Measurements from ENCODE around the gene EIF4E1B. TPM values are rescaled to one million over a fixed set of nuclear protein-coding genes. Genes with fewer than 3 reads are reported as not detected.

The EIF4E1B gene
- total RNA-seq, 1 experiment from 2014 or later = not detected

- Histone ChIP-seq H3K36me3 (ENCODE audit: insufficient read depth, low read length, poor library complexity, severe bottlenecking) (no peaks in the 10 kb centered on the region), H3K9me3 (ENCODE audit: low read depth, low read length, poor library complexity, severe bottlenecking) (no peaks in the 10 kb centered on the region), H3K27ac (ENCODE audit: low read depth, low read length, poor library complexity, severe bottlenecking) (no peak overlapping the region), H3K27me3 (replicated peaks; ENCODE audit: insufficient read depth, low read depth, low read length, poor library complexity) (no peaks in the 10 kb centered on the region), H3K4me3 (ENCODE audit: low read depth, low read length, poor library complexity, severe bottlenecking) (no peak overlapping the region), H3K4me1 (ENCODE audit: insufficient read depth, low read length, poor library complexity, severe bottlenecking) (no peaks in the 10 kb centered on the region)
- DNase-seq (ENCODE audit: low spot score) = no peak
- POLR2A ChIA-PET (ENCODE audit: low non-redundant PET) = no interaction called here
- BruUV-seq (replicated peaks) = no TSS peak
- CTCF ChIA-PET = no interaction called here
- intact Hi-C loops (cut with micrococcal nuclease; ENCODE audit: unreplicated experiment) = no loop called here
- TF ChIP-seq, protein P1, sequence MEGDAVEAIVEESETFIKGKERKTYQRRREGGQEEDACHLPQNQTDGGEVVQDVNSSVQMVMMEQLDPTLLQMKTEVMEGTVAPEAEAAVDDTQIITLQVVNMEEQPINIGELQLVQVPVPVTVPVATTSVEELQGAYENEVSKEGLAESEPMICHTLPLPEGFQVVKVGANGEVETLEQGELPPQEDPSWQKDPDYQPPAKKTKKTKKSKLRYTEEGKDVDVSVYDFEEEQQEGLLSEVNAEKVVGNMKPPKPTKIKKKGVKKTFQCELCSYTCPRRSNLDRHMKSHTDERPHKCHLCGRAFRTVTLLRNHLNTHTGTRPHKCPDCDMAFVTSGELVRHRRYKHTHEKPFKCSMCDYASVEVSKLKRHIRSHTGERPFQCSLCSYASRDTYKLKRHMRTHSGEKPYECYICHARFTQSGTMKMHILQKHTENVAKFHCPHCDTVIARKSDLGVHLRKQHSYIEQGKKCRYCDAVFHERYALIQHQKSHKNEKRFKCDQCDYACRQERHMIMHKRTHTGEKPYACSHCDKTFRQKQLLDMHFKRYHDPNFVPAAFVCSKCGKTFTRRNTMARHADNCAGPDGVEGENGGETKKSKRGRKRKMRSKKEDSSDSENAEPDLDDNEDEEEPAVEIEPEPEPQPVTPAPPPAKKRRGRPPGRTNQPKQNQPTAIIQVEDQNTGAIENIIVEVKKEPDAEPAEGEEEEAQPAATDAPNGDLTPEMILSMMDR (conservative IDR thresholded peaks at IDR 0.05; ENCODE audit: low read depth, low read length) = no peak
- no peak for TF ChIP-seq EZH2 (IDR thresholded peaks at IDR 0.05; ENCODE audit: borderline replicate concordance, low read depth, low read length, poor library complexity, severe bottlenecking)
Measured at GRCh38 chr5:176690911-176691310, 60.4 kb downstream of the EIF4E1B start.

DNA sequence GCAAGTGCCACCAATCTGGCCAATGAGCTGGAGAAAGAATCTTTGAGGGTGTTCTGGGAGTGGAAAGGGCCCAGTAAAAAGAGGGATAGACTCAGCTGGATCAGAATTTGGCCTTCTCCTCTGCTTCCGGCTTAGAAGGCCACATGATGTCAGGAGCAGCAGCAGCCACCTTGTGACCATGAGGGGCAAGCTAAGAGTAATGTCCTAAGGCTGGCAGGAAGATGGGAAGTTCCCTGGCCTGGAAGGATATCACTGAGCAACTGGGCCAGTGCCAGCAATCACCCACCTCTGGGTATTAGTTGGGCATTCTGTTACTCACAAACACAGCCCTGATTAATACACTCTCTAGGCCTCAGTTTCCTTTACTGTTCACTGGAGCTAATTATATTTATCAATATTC lies 61.0 kb downstream of the EIF4E1B start:
- Histone ChIP-seq H3K4me3 (ENCODE audit: low read depth, low read length, poor library complexity, severe bottlenecking) (no peak overlapping the region), H3K9me3 (ENCODE audit: low read depth, low read length, poor library complexity, severe bottlenecking) (no peaks in the 10 kb centered on the region), H3K4me1 (ENCODE audit: insufficient read depth, low read length, poor library complexity, severe bottlenecking) (no peaks in the 10 kb centered on the region), H3K27ac (ENCODE audit: low read depth, low read length, poor library complexity, severe bottlenecking) (no peak overlapping the region), H3K27me3 (replicated peaks; ENCODE audit: insufficient read depth, low read depth, low read length, poor library complexity) (no peaks in the 10 kb centered on the region), H3K36me3 (ENCODE audit: insufficient read depth, low read length, poor library complexity, severe bottlenecking) (no peaks in the 10 kb centered on the region)
- BruUV-seq (replicated peaks) = no TSS peak
- TF ChIP-seq, protein P1 (conservative IDR thresholded peaks at IDR 0.05; ENCODE audit: low read depth, low read length) = no peak
- no peak for TF ChIP-seq EZH2 (IDR thresholded peaks at IDR 0.05; ENCODE audit: borderline replicate concordance, low read depth, low read length, poor library complexity, severe bottlenecking)
- no peak for DNase-seq (ENCODE audit: low spot score)
- POLR2A ChIA-PET (ENCODE audit: low non-redundant PET) = no interaction called here
- intact Hi-C loops (cut with micrococcal nuclease; ENCODE audit: unreplicated experiment) = no loop called here
- CTCF ChIA-PET = no interaction called here

DNA sequence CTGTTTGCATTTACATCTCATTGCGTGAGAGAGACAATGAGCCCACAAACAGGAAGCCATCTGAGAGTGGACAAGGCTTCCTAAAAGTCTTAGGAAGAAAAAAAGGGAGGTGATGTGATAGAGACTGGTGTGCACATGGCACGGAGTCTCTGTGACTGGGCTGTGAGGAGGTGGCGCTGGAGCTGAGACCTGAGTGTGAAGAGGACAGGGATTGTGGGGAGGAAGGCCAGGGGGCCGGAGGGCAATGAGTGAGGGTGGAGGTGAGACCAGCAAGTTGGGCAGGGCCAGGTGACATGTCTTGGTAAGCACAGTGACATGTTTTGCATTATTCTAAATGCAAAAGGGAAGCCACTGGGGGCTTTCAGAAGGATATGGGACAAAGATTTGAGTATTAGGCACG lies 61.9 kb downstream of the EIF4E1B start:
- Histone ChIP-seq H3K4me1 (ENCODE audit: insufficient read depth, low read length, poor library complexity, severe bottlenecking) (no peaks in the 10 kb centered on the region), H3K9me3 (ENCODE audit: low read depth, low read length, poor library complexity, severe bottlenecking) (no peaks in the 10 kb centered on the region), H3K4me3 (ENCODE audit: low read depth, low read length, poor library complexity, severe bottlenecking) (no peak overlapping the region), H3K36me3 (ENCODE audit: insufficient read depth, low read length, poor library complexity, severe bottlenecking) (no peaks in the 10 kb centered on the region), H3K27me3 (replicated peaks; ENCODE audit: insufficient read depth, low read depth, low read length, poor library complexity) (no peaks in the 10 kb centered on the region), H3K27ac (ENCODE audit: low read depth, low read length, poor library complexity, severe bottlenecking) (no peak overlapping the region)
- no TSS peak for BruUV-seq (replicated peaks)
- POLR2A ChIA-PET (ENCODE audit: low non-redundant PET) = no interaction called here
- intact Hi-C loops (cut with micrococcal nuclease; ENCODE audit: unreplicated experiment) = no loop called here
- DNase-seq (ENCODE audit: low spot score) = no peak
- CTCF ChIA-PET = no interaction called here
- TF ChIP-seq, protein P1 (conservative IDR thresholded peaks at IDR 0.05; ENCODE audit: low read depth, low read length) = no peak
- no peak for TF ChIP-seq EZH2 (IDR thresholded peaks at IDR 0.05; ENCODE audit: borderline replicate concordance, low read depth, low read length, poor library complexity, severe bottlenecking)
